HG02610 (cell line): Measurements from ENCODE around the gene FHAD1.
A peak's percentile ranks its signal among the peaks of the same experiment; 100 is the strongest.

Source experiments
- ATAC-seq: cut with Tn5 transposase; IDR thresholded peaks from one replicate; pipeline ENCODE4 v1.9.1; 2021; ENCODE audit warnings: mild to moderate bottlenecking, moderate library complexity; ENCODE audit not compliant: unreplicated experiment

FHAD1 gene

GRCh38 chr1:15390667-15391066 is 143.6 kb downstream of the FHAD1 start:
- no peak for ATAC-seq

GRCh38 chr1:15391366-15391765 is 144.3 kb downstream of the FHAD1 start:
- ATAC-seq, result no peak

- no peak for ATAC-seq
Observed at GRCh38 chr1:15393475-15394257, 146.6 kb downstream of the FHAD1 start.

GRCh38 chr1:15394258-15394690 is 147.3 kb downstream of the FHAD1 start:
- ATAC-seq, result no peak

- no peak for ATAC-seq
Observed at GRCh38 chr1:15397236-15397635, 150.2 kb downstream of the FHAD1 start.

- ATAC-seq, result no peak
Observed at GRCh38 chr1:15399710-15400109, 152.7 kb downstream of the FHAD1 start.

- no peak for ATAC-seq
Observed at GRCh38 chr1:15400627-15401026, 153.6 kb downstream of the FHAD1 start.

GRCh38 chr1:15401391-15402055 is 154.5 kb downstream of the FHAD1 start:
- ATAC-seq, result no peak

GRCh38 chr1:15402809-15403450 is 155.9 kb downstream of the FHAD1 start:
- ATAC-seq, result no peak

GRCh38 chr1:15403962-15404580 is 157.0 kb downstream of the FHAD1 start:
- no peak for ATAC-seq

- no peak for ATAC-seq
Observed at GRCh38 chr1:15405106-15405850, 158.3 kb downstream of the FHAD1 start.

- no peak for ATAC-seq
Observed at GRCh38 chr1:15406614-15407559, 159.9 kb downstream of the FHAD1 start.

- ATAC-seq, result no peak
Observed at GRCh38 chr1:15407580-15407979, 160.6 kb downstream of the FHAD1 start.

- ATAC-seq, result no peak
Observed at GRCh38 chr1:15408890-15409387, 161.9 kb downstream of the FHAD1 start.

- ATAC-seq, result peak; percentile 71
Observed at GRCh38 chr1:15409388-15410222, 162.6 kb downstream of the FHAD1 start, which contains the start of gene EFHD2. Gene EFHD2 (plus strand): TSS chr1:15409888. CDS start chr1:15409972, 84 bp downstream.

- no peak for ATAC-seq
Observed at GRCh38 chr1:15410223-15410883, 163.3 kb downstream of the FHAD1 start.

GRCh38 chr1:15410884-15411245 is 163.8 kb downstream of the FHAD1 start:
- no peak for ATAC-seq

- peak; percentile 53 for ATAC-seq
Observed at GRCh38 chr1:15411593-15412137, 164.6 kb downstream of the FHAD1 start.
